NCI-H187 treated with DMSO at 0.1 percent for 48 hours (cell line): ENCODE measurements around the gene ARHGAP15.

ENCODE experiments used
- DNase-seq: peaks from one replicate; lab custom pipeline; 2025; lab: John Stamatoyannopoulos, UW

The ARHGAP15 gene

DNA sequence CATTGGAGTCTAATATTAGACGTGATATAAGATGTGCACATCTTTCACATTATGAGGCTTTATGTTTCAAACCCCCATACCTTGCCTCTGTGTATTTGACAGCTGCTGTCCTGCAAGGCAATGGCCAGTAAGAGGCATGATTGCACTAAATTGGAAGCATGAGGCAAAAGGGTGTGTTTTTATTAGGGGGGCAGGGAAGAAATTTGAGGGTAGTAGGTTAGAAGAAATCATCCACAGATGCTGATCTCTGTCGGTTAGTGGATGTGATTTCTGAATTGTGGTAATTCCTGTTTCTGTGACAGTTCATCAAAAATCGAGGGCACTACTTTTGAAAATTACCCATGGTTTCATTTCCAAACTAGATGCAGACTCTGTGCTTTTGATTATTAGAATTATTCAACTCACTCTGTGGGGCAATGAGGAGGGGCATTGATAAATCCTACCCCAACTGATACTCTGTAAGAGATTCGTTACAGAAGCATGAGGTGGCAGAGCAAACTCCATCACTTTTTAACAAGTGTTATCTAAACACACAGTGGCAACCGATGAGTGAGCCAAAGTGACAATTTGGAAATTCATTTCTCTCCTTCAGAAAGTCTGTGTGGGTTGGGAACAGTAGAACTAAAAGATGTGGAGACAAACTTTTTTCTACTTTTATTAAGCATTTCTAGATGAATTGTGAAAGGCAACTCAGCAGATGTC, 453.0 kb downstream of the ARHGAP15 start:
- no peak for DNase-seq

DNA sequence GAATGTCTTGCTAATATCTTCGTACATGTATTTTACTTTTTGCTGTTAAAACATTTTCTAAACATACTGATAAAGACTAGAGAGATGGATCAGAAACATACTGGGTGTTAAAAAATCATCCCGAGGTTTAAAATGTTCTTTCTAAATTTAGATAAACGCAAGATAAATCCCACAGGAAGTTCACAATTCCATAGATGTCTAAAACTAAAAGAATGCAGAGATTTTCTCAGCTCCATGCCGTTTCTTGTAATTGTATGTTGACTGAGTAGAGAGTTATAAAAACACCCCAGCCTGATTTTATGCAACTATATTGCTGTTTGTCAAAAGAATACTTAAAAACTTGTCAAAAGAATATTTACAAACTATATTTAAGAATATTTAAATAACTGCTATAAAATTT, 455.7 kb downstream of the ARHGAP15 start:
- no peak for DNase-seq

DNA sequence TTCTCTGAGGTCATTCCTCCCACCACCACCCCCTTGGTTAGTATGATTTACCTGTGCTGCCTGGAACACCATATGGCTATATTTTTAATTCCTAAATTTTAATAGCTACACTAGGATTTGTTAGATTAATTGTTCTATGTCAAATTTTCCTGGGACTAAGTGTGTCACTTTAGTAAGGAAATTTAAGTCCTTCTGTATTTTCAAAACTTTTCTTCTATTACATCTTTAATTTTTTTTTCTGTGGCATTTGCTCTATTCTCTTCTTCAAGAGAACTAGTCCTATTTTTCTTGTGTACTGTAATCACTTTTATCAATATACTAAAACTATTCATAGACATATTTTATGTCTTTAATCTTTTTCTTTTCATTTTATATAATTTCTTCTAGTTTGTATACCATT, 456.9 kb downstream of the ARHGAP15 start:
- no peak for DNase-seq

DNA sequence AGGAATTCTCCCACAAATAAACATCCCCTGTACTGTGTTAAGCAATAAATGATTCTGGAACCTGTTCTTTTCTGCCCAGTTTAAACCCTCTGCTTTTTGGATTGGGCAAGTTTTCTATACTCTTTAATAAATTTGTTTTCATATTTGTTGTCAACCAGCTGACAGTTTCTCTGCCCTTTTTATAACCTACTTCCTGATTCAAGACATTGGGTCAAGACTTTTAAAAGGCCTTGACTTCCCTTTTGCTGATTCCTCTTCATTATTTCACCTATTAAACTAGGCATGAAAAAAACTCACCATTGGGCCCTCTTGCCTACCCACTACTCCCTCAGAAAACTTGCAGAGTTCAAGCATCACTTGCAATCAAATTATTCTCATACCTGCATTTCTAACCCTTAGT, 459.5 kb downstream of the ARHGAP15 start:
- no peak for DNase-seq

DNA sequence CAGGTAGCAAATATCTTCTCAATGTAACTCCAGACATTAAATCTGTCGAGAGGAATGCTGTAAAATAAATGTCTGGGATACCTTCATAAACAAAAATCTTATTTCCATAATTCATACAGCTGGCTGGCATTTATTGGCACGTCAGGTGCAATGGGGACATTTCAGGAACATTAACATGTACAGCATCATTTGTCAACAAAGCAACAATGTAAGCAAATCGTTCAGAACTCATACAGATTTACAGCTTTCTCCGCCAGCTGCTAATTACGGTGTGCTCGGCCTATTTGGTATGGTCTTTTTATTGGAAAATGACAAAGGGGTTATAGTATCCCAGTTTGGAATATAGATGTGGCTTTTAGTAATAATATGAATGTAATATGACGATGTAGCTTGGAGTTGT, 464.9 kb downstream of the ARHGAP15 start:
- no peak for DNase-seq

DNA sequence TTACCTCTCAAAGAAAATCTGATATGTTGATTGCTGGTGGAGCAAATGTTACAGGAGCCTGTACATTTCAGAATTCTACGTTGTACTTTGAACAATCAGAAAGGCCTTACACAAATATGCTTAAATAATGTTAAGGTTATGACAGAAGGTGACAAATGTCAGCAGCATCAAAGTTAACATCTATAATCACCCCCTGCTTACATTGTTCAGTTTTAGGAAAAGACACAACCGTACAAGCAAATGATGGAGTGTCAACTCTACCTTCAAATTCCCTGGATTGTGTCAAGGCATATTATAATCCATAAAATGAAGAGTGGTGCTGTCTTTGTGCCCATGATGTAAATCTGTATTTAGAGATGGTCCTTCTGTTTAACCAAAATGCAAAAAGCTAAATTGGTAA, 465.5 kb downstream of the ARHGAP15 start:
- no peak for DNase-seq

DNA sequence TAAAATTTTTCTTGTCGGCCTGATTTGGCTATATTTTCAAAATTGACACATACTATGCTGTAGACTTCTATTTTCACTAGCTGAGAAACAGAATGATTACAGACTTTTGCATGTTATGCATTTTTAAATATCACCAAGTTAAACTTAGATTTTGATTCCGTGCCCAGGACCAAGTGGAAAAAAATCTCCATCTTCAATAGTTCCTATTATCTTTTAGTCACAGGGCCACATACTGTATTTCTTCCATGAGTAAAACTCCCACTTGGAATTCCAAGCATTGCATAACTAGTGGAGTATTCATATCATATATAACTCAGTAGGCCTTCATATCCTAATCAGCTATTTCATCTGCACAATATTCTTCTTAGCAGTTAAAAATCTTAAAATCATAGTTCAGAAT, 470.9 kb downstream of the ARHGAP15 start:
- DNase-seq = no peak

DNA sequence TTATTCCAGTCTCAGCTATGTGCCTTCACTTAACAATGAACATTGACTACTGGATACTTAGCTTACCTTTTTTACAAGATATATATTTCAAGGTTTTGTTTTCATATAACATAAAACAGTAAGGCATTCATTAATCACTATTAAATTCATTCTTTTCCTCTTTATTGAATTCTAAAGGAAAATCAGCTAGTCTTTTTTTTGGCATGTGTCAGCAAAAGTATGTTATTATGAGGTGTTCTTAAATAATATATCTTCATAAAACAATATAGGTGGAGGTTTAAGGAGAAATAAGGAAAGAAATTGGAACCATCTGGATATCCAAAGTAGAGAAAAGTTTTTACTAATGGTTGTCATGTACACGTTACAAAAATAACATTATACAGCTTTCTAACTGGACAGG, 472.6 kb downstream of the ARHGAP15 start:
- DNase-seq = no peak

DNA sequence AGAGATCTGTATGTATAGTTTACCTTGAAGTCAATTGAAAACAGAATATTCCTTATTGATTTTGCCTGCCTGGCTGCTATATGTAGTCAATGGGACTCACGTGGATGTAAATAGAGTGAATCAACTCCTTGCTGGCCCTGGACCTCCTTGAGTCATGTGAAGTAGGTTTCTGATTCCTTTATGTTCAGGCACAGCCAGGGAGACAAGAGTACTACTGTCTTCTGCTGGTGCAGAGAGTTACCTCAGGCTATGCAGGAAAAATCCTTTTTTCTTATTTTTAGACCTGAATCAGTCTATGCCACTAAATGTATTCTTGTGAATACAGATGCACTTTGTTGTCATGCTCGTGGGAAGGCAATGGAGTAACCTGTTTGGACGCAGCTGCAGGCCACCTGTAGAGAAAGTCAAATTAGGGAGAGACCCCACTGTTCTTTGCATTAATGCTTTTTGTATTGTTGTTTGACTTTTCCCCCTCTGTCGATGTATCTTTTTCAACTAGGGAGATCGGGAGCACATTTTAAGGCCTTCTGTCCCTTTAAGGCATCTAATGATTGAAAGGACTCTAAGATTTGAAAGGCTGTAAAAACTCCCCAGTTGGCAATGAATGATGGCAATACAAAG, 473.9 kb downstream of the ARHGAP15 start:
- DNase-seq = no peak

DNA sequence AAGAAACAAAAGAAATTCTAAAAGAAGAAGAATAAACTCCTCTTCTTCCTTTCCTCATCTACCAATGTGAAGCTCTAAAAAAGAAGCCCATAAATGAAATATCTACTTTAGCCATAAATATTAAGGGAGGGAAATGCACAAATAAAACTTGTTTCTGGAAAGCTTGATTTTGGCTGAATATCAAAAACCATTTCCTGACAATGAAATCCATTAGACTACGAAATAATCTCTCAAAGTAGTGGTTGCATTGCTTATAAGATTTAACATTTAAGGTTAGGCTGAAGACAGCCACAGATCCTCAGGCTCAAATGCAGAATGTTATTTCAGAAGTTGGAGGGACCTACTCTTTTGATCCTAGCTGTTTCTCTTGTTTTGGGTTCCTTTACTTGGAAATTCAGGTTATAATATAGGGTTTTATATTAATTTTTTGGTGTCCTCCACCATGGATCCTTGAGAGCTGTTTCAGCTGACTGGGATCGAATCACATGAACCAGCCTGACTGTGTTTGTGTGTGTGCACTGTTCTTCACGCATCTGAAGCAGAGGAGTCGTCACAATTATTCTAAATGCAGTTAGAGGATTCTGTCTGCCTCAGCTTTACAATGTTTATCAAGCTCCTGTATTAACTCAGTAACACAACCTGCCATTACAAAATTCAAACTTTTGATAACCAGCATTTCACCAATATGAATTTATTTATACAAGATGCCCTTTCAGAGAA, 474.8 kb downstream of the ARHGAP15 start:
- DNase-seq = no peak

DNA sequence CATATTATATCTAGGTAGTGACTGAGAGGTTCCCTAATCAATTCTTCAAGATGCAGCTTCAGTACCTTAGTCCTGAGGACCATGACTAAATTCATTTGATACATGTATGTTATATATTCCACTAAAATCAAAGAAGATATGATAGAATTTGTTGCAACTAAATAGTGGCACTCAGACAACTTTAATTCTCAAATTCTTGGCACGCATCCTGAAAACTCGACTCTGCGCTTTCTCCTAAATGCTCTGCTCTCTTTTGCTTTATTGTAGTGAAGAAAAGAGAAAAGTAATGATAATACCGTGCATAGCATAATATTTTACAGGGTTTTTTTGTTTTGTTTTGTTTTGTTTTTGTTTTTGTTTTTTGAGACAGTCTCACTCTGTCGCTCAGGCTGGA, 475.3 kb downstream of the ARHGAP15 start:
- no peak for DNase-seq

DNA sequence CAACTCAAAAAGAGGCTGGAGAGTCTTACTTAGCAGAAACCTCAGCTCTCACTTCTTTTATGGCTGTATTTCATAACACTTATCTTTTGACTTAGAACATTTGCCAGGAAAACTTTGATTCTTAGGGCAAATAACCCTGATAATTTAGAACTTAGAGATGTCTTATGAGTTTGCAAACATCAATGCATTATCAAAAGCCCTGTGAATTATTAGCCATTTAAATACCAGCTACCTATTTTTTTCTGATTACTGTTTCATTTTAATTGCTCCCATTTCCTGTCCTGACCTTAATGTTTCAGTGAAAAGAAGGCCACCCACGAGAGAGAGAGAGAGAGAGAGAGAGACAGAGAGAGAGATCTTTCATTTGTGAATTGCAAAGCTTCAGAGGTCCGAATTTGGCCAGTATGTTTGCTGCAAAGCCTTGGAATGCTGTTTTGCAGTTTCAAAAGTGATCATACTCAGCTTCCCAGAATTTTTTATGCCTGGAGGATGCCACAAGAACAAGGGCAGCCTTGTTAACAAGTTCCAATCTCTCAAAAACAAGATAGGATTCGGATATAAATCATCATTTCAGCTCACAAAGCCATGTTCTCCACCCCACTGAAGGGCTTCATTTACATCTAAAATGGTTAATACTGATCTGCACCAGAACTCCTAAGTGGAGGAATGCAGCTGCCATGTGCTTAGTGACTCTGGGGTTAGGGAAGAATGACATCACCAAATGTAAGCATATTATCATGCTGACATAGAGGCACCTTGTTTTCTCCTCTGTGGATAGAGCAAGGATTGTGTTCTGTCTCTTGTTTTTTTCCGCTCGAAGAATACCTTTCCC, 478.2 kb downstream of the ARHGAP15 start:
- no peak for DNase-seq

DNA sequence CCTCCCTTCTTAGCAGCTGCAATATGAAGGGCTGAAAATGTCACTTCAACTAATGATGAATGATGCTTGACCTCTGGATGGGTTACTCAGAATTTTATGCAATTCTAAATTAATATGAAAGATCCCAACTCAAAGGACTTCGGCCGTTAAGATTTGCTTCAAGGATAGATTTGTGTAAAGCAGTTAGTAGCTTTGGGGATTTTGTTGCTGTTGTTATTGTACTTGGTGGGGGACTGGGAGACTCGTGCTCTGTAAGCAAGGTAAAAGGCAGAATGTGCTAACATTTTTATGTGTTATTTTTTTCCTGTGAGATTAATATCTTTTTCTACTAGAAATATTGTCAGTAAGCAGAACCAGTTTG, 478.8 kb downstream of the ARHGAP15 start:
- DNase-seq = no peak

DNA sequence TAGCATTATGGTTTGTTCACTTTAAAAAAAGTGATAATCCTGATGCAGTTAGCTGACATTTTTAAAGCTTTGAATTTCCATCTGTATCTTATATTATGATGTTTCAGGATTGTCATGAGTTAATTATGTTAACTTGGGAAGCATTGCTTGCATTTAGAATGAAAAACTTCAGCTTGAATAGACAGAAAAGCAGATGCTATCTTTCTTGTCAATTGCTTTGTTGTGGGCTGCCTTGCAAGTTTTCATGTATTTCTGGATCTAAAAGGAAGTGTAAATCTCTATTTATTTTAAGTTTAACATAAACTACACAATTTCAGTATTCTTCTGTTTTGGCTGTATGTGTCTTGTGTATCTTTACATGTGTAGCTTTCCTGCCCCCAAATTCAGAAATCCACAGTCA, 479.5 kb downstream of the ARHGAP15 start:
- DNase-seq = no peak

DNA sequence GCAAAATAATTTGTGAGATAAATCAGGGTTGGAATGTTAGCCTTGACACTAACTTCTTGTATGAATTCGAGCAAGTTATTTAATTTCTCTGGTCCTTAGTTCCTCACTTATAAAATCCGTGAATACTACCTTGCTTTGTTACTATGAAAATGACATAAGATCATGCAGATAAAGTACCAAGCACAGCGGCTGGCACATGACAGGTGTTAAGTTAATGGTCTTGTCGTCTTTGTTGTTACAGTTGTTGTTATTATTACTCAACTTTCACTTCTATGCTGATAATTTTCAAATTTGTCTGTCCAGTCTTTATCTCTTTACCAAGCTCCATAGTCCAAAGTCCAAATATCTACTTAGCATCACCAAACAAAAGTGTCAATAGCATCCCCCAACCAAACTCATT, 482.1 kb downstream of the ARHGAP15 start:
- DNase-seq = no peak

DNA sequence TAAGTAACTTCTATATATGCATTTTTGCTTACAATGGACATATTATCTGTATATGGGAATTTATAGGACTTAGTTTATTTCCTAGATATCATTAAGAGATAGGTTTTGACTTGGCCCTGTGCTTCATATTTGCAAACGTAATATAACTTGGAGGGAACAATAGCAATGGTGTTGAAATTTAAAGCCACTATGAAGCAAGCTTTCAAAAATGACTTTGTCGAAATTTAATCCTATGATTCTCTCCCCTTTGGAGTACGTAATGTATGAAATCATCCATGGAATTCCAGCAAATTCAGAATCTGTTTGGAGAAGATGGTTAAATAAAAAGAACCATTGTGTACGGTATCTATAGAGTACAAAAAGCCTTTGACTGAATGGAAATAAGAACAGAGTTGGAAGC, 486.3 kb downstream of the ARHGAP15 start:
- DNase-seq = no peak

DNA sequence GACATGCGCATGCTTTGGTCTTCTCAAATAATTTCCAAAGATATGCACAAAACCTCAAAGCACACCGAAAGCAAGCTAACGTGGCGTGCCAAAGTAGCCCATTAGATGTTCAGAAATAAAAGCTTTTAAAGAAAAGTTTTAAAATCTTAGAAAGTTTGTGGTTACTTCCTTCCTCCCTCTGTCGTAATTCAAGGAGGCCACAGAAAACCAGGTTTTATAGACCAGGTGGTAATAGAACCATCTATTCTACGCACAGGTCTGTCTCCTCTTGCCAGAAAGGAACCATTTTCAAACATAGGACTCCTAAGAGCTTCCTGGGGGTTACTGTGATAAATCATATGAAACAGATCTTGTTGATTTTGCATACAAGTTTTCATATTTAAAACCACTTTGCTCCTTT, 487.2 kb downstream of the ARHGAP15 start:
- no peak for DNase-seq

DNA sequence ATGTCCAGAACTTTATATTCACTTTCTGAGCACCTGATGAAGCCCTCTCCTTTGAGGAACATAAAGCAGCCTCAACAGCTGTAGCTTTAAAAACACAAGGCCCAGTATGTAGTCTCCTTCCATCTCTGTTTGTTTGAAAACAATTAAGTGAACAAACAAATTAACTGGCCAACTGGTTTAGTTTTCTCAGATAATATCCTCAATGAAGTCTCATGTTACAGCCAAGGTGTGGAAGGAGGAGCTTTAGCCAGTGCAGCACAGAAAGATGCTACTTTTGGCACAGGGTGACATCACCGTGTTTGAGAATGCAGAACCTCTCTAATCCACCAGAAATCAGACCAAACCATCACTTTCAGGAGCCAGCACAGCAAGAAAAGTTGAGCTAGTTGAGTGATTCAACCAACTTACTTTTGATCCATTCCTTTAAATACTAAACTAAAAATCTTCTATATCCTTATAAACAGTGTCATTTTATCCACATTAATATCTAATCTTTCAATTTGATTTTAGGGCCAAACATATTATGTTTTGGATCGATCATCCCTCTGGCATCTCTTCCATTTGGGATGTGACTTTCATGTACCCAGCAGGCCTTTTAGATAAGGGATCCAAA, 488.7 kb downstream of the ARHGAP15 start:
- DNase-seq = no peak

DNA sequence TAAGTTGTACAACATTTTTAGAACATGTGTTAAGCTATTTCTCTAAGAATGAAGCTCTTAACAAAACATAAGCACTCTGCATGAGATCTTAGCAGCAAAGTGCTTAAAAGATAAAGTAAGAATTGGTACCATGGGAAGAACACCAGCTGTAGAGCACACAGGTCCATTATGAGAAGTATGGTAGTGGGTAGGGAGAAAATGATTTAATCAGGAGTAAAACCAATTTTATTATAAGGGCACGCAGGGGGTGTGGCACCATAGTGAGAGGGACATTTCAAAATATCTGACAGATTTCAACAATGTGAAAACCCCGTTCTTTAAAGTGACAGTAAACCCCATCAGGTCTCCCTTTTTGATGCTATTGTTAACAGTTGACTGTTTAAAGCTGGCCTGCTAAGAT, 492.9 kb downstream of the ARHGAP15 start:
- DNase-seq = no peak

DNA sequence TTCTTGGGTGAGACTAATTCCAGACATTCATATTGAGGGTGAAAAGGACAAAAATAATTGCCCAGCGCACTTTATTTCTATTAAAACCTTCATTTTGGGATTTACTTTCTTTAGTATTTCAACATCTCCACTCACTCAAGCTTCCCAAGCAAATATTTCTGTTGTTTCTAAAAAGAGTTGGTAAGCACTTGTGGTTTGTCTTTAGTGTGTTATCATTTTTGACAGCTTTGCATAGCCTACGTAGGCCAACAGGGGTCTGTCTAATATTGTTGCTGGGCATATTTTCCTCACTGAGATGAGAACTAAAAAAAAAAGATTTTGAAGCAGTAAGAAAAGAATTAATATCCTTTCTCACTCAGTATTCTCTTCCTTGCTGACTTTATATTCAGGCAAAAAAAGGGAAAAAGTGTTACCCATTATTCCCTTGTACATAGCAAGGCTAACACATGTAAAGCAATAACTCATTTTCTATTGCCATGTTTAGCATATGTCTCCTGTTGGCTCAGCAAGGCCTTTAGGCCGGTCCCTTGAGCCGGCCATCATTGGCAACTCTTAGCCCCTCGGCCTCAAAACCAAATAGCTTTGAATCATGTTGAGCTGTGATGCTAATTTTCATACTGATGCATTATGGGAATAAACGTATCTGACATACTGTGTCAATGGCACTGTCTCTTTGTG, 494.2 kb downstream of the ARHGAP15 start:
- DNase-seq = no peak

DNA sequence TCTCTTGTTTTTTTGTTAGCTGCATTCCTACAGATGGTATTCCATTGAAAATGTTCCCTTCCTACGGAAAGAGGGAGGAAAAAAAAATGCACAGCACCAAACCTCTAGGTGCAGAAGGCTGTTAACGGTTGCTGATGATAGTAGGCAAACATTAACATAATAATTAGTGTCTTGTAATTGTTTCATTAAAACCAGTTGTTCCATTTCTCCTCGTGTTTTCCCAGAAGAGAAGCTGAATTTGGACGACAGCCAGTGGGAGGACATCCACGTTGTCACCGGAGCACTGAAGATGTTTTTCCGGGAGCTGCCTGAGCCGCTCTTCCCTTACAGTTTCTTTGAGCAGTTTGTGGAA, 494.7 kb downstream of the ARHGAP15 start:
- no peak for DNase-seq

DNA sequence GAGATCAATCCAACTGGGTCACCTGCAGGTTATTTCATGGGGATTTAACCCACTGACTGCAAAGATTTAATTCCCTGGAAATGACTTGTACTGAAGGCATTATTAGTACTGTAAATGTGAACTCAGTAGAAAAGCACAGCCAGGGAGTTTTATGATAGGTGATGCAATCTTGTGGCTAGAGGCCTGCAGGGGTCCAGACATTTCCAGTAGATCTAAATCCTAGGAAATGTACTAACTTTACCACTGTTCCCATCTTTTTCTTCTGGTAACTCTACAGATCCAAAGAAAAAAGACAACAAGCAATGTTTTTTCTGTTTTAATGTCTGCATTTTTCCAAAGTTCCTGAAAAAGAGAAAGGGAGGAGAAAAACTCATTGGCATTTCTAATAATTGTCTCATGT, 500.1 kb downstream of the ARHGAP15 start:
- no peak for DNase-seq
